K562 (cell line): ENCODE data around the gene PATL2. TPM values are rescaled to one million over a fixed set of nuclear protein-coding genes. Genes with fewer than 3 reads are reported as not detected.

Source experiments
- ATAC-seq: fragments of 200-7000 bp; cut with Tn5 transposase; 3 replicates; pipeline ENCODE4 v1.9.1; 2020; ENCODE audit warnings: moderate library complexity
- BruUV-seq: library from RNA; stranded (reverse); fragments of 400-500 nt; replicated peaks from 2 replicates; lab custom pipeline; 2021; lab: Mats Ljungman, UMichigan
- CTCF ChIA-PET: fragments of 300-600 bp; formaldehyde crosslinking; extraction: SDS; loops from one replicate; lab custom pipeline; 2021; ENCODE audit warnings: low intra/inter-chr PET ratio; lab: Yijun Ruan, JAX
- POLR2A ChIA-PET: fragments of 300-600, 350-650 bp; sonication (Branson Sonifier 250); formaldehyde crosslinking; extraction: SDS; loops from one replicate; lab custom pipeline; 2021; ENCODE audit warnings: antibody characterized with exemption, inconsistent platforms; lab: Yijun Ruan, JAX
- DNase-seq, 4 experiments: peaks; one replicate each; pipeline versions ENCODE4 v3.0.0 to v3.0.0-alpha.2; 2011 to 2018; ENCODE audit warnings: low spot score in 3 of 4, mixed read lengths in 3 of 4; ENCODE audit errors: extremely low read depth in 1 of 4
- FAIRE-seq: peaks from 2 replicates; lab custom pipeline; 2011; peaks lifted over from hg19 to GRCh38; lab: Jason Lieb, UNC
- H2AFZ ChIP-seq: 2 replicates; pipeline ENCODE4 v1.6.0; 2011; ENCODE audit warnings: low read depth, low read length, control low read depth, inconsistent platforms
- H3K27ac ChIP-seq: fragments of 200-600 bp; 3 replicates; pipeline ENCODE4 v1.8.0; 2011; ENCODE audit warnings: low read depth, mild to moderate bottlenecking, control low read depth, inconsistent platforms, low read length, moderate library complexity, mixed read lengths; ENCODE audit errors: extremely low read depth
- H3K27me3 ChIP-seq, 2 experiments: fragments of 300-600 bp in 1 of 2; 2 replicates in 1 of 2; 3 replicates in 1 of 2; pipeline versions ENCODE4 v1.6.0 to v1.8.0; 2011; ENCODE audit warnings: inconsistent platforms in 2 of 2, low read length in 2 of 2, mild to moderate bottlenecking in 1 of 2, mixed read lengths in 1 of 2, moderate library complexity in 1 of 2; ENCODE audit not compliant: control insufficient read depth in 2 of 2, insufficient read depth in 2 of 2
- H3K36me3 ChIP-seq: fragments of 300-600 bp; 3 replicates; pipeline ENCODE4 v1.8.0; 2011; ENCODE audit warnings: mild to moderate bottlenecking, low read length, inconsistent platforms; ENCODE audit not compliant: control insufficient read depth, insufficient read depth
- H3K4me1 ChIP-seq, 2 experiments: fragments of 200-600 bp in 1 of 2; replicated peaks in 1 of 2; 2 replicates in 1 of 2; 3 replicates in 1 of 2; pipeline versions ENCODE4 v1.5.1 to v1.8.0; 2011; ENCODE audit warnings: inconsistent platforms in 2 of 2, low read length in 2 of 2, mild to moderate bottlenecking in 1 of 2, mixed read lengths in 1 of 2, moderate library complexity in 1 of 2; ENCODE audit not compliant: control insufficient read depth in 2 of 2, insufficient read depth in 2 of 2
- H3K4me2 ChIP-seq: 2 replicates; pipeline ENCODE4 v1.6.1; 2011; ENCODE audit warnings: low read length, control low read depth, inconsistent platforms, mixed read lengths; ENCODE audit not compliant: insufficient read depth
- H3K4me3 ChIP-seq: fragments of 200-600 bp; sonication (generic), shearing (Covaris generic); 2 replicates; pipeline ENCODE4 v1.5.1; 2016; ENCODE audit warnings: control low read depth, inconsistent platforms
- H3K79me2 ChIP-seq: fragments of 200-600 bp; 3 replicates; pipeline ENCODE4 v1.8.0; 2011; ENCODE audit warnings: low read length, inconsistent platforms; ENCODE audit not compliant: control insufficient read depth, insufficient read depth
- H3K9ac ChIP-seq, 2 experiments: 2 replicates each; pipeline versions ENCODE4 v1.6.0 to v1.6.1; 2011; ENCODE audit warnings: low read depth in 2 of 2, low read length in 2 of 2, control low read depth in 1 of 2, inconsistent platforms in 1 of 2, mild to moderate bottlenecking in 1 of 2, mixed read lengths in 1 of 2; ENCODE audit not compliant: insufficient read depth in 1 of 2
- H3K9me1 ChIP-seq: one replicate; pipeline ENCODE4 v1.6.0; 2011; ENCODE audit warnings: inconsistent platforms, mild to moderate bottlenecking, low read length, moderate library complexity; ENCODE audit not compliant: control insufficient read depth, insufficient read depth
- H3K9me3 ChIP-seq: replicated peaks from 2 replicates; pipeline ENCODE4 v1.5.1; 2011; ENCODE audit warnings: low read depth, low read length, inconsistent platforms; ENCODE audit not compliant: control insufficient read depth, insufficient read depth
- H4K20me1 ChIP-seq: replicated peaks from 2 replicates; pipeline ENCODE4 v1.6.1; 2011; ENCODE audit warnings: low read length, inconsistent platforms, mixed read lengths; ENCODE audit not compliant: control insufficient read depth, insufficient read depth
- AFF4 ChIP-seq: sonication (generic); formaldehyde crosslinking; IDR thresholded peaks from 2 replicates; pipeline ENCODE4 v1.8.0; 2023; ENCODE audit warnings: mild to moderate bottlenecking, missing genetic modification reagents
- NFXL1 ChIP-seq: fragments of 450-650 bp; formaldehyde crosslinking; IDR thresholded peaks from 2 replicates; pipeline ENCODE4 v1.4.0; 2021; ENCODE audit warnings: mild to moderate bottlenecking
- PHB2 ChIP-seq: fragments of 450-650 bp; IDR thresholded peaks from 2 replicates; pipeline ENCODE4 v1.6.1; 2017; ENCODE audit warnings: low read depth
- STAT6 ChIP-seq: sonication (generic); formaldehyde crosslinking; IDR thresholded peaks from 2 replicates; pipeline ENCODE4 v1.8.1; 2023; ENCODE audit warnings: mild to moderate bottlenecking, missing genetic modification reagents
- ZNF740 ChIP-seq, 3 experiments: fragments of 200-800 bp in 1 of 3; sonication (Bioruptor generic) in 1 of 3; sonication (generic) in 1 of 3; formaldehyde crosslinking in 1 of 3; IDR thresholded peaks; 2 replicates each; pipeline versions ENCODE4 v1.6.1 to v1.8.0; 2016 to 2022; ENCODE audit warnings: mild to moderate bottlenecking in 2 of 3, missing compliant biosample characterization in 2 of 3, missing genetic modification characterization in 2 of 3, missing genetic modification reagents in 1 of 3
- ZNF79 ChIP-seq: fragments of 250-450 bp; sonication (Bioruptor Pico); IDR thresholded peaks from 2 replicates; pipeline ENCODE4 v1.4.0; 2020; ENCODE audit warnings: low read depth, mild to moderate bottlenecking, moderate library complexity
- WGBS: fragments of 100-300 bp; shearing (Covaris generic); methylation state at CpG from one replicate; pipeline ENCODE4 v1.1.6; 2016; ENCODE audit warnings: low coverage, mixed read lengths; ENCODE audit not compliant: insufficient coverage; ENCODE audit errors: missing lambda C conversion rate; 5-methylcytosine and 5-hydroxymethylcytosine counted together
- in situ Hi-C: fragments of 300-500 bp; cut with MboI; formaldehyde crosslinking; loops from 4 replicates; pipeline ENCODE4 v1.15.0; 2018; ENCODE audit warnings: inconsistent platforms, mixed read lengths
- intact Hi-C: fragments of 100-400 bp; cut with micrococcal nuclease; formaldehyde crosslinking; loops from 2 replicates; pipeline ENCODE4 v1.14.2; 2022
- polyA plus RNA-seq, 8 experiments: library from polyadenylated mRNA; depleted of rRNA in 4 of 8; stranded (reverse) in 5 of 8; unstranded in 3 of 8; fragments of >200 nt; fragmentation: Nextera tagmentation in 2 of 8; fragmentation: Illumina TruSeq in 1 of 8; extraction: Ambion mirVana in 2 of 8; extraction: Trizol in 1 of 8; gene quantifications; 2 replicates each; pipeline versions ENCODE4 v1.2.1 to v1.2.3, GENCODE V29; 2011 to 2014; ENCODE audit warnings: inconsistent platforms in 1 of 8, missing spikeins in 1 of 8
- total RNA-seq, 7 experiments: library from RNA; depleted of rRNA in 6 of 7; stranded (reverse); fragments of >200 nt in 6 of 7; fragmentation: Illumina TruSeq in 2 of 7; extraction: Trizol in 2 of 7; gene quantifications; 2 replicates each; pipeline versions ENCODE4 v1.2.1 to v1.2.3, GENCODE V29; 2011 to 2021; ENCODE audit warnings: low replicate concordance in 1 of 7

Gene PATL2
- total and polyA plus RNA-seq, 9 of the 15 experiments (the other 6 are each of a cell fraction or from before 2014, with no cell fraction given), result 0.42 to 1.1 (median 0.86) TPM

- no peak for TF ChIP-seq AFF4 (CRISPR knock-in tag)
- TF ChIP-seq STAT6 (CRISPR knock-in tag), result no peak
- TF ChIP-seq PHB2, result no peak
Observed at GRCh38 chr15:44656913-44657312, 54.2 kb downstream of the PATL2 start (continued).

GRCh38 chr15:44656298-44656697 is 54.8 kb downstream of the PATL2 start:
- H3K27ac ChIP-seq, result no peak overlapping the region
- intact Hi-C loops, result no loop called here
- WGBS, result 56% methylated on average over 1 of the region's 1 CpG
- H4K20me1 ChIP-seq, result no peaks in the 10 kb centered on the region
- no peak for FAIRE-seq
- in situ Hi-C loops, result no loop called here
- no peak overlapping the region for H3K9ac ChIP-seq
- H3K9me3 ChIP-seq, result no peaks in the 10 kb centered on the region
- peaks cover 10% of the 10 kb centered on the region for H3K79me2 ChIP-seq
- no peak overlapping the region for H3K4me3 ChIP-seq
- ATAC-seq, result no peak
- no peaks in the 10 kb centered on the region for H3K4me1 ChIP-seq
- no peak for DNase-seq
- CTCF ChIA-PET, result no interaction called here
- H3K9me1 ChIP-seq, result no peaks in the 10 kb centered on the region
- POLR2A ChIA-PET, result interaction anchor here (0.6 to 2.3 kb wide), 3 partner anchors 26 to 97 kb away, joined by 3 to 8 read pairs (median 4); partner anchors contain the start of genes B2M and PATL2
- no peak overlapping the region for H2AFZ ChIP-seq
- no TSS peak for BruUV-seq
- no peak overlapping the region for H3K4me2 ChIP-seq
- peaks cover 78% of the 10 kb centered on the region for H3K36me3 ChIP-seq
- no peaks in the 10 kb centered on the region for H3K27me3 ChIP-seq
- TF ChIP-seq ZNF740 (CRISPR knock-in tag; IDR thresholded peaks at IDR 0.05) (no peak), ZNF740 (tag; IDR thresholded peaks at IDR 0.05) (no peak), NFXL1 (CRISPR knock-in tag) (no peak), ZNF79 (CRISPR knock-in tag) (no peak)
